Measurements from ENCODE around the gene BMP8A.
"Not testable (repeated sequence)": the region's sequence is repeated elsewhere in the genome, so short reads cannot be mapped to it uniquely, and the experiment has no call there.

BMP8A gene

DNA sequence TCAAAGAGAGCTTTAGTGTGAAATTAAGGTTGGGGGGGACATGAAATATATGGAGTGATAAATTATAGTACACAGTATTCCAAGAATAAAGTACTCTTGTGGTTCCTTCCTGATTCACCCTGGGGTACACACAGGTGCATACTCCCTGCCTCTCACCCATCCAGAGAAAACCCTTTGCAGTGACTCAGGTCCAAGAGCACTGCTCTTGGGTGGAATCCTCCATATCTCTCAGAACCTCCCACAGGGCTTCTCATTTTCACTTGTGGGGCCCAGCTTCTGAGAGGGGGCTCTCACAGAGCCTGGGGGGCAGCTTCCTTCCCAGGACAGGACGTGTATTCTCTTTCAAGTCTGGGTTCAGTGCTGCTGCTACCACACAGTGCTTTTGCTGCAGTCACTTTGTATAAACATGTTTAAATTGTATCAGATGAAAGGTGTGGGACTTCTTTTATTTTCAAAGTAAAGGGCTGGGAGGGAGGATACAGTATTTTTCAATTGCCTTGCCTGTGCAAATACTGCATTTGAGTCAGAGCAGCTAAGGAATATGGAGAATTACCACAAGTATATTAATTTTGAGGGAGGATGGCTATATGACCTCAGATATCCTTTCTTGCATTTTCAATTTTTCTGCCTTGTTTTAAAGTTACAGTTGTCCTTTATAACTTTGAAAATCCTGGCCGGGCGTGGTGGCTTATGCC, 24.9 kb upstream of the BMP8A start:
- Histone ChIP-seq H3K4me3 (ENCODE audit: low read length) (no peak overlapping the region), H3K27me3 (ENCODE audit: insufficient read depth, low read length) (no peaks in the 10 kb centered on the region), H3K9me3 (ENCODE audit: insufficient read depth, low read depth, low read length) (no peaks in the 10 kb centered on the region), H3K9ac (ENCODE audit: low read depth, low read length) (no peak overlapping the region), H3K27ac (ENCODE audit: low read length) (no peak overlapping the region), H3K4me1 (ENCODE audit: insufficient read depth, low read length) (no peaks in the 10 kb centered on the region), H3K36me3 (ENCODE audit: insufficient read depth, low read depth, low read length) (peaks cover 96% of the 10 kb centered on the region)

DNA sequence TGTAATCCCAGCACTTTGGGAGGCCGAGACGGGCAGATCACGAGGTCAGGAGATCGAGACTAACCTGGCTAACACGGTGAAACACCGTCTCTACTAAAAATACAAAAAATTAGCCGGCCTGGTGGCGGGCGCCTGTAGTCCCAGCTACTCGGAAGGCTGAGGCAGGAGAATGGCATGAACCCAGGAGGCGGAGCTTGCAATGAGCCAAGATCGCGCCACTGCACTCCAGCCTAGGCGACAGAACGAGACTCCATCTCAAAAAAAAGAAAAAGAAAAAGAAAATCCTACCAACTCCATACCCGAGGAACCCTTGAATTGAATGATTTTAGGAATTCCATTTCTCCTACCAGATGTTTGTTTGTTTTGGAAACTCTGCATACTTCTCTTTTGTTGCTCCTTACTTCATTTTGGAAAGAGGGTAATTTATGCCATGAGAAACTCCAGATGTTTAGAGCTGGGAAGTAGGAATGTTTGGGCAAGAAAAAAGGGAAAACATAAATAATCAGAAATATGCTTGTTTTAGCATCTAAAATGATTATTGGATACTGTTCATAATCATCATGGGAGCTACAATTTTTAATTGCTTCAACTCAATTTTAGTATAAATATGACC, 24.2 kb upstream of the BMP8A start:
- H3K9ac ChIP-seq (ENCODE audit: low read depth, low read length); H3K27ac ChIP-seq (ENCODE audit: low read length); H3K27me3 ChIP-seq (ENCODE audit: insufficient read depth, low read length); H3K4me1 ChIP-seq (ENCODE audit: insufficient read depth, low read length); H3K9me3 ChIP-seq (ENCODE audit: insufficient read depth, low read depth, low read length); H3K4me3 ChIP-seq (ENCODE audit: low read length): not testable (repeated sequence)
- H3K36me3 ChIP-seq (ENCODE audit: insufficient read depth, low read depth, low read length) = peaks cover 96% of the 10 kb centered on the region

DNA sequence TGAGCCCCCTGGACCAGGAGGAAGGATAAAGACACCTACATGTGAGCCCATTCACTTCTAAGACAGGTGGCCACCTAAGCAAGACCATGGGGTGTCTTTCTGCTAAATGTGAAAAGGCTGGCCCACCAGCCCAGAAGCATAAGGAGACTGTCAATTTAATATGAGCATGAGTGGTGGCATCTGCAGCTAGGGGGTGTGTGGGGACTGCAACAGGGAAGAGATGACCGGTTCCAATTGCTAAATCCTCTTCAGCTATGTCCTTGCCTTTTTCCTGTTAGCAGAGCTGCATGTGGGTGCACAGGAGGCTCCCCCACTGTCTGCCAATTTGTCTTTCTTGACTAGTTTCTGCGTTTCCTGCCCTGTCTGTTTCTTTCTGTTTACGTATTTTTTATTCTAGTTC, 22.3 kb upstream of the BMP8A start:
- Histone ChIP-seq H3K9me3 (ENCODE audit: insufficient read depth, low read depth, low read length) (no peaks in the 10 kb centered on the region), H3K36me3 (ENCODE audit: insufficient read depth, low read depth, low read length) (peaks cover 94% of the 10 kb centered on the region), H3K9ac (ENCODE audit: low read depth, low read length) (no peak overlapping the region), H3K27ac (ENCODE audit: low read length) (no peak overlapping the region), H3K4me3 (ENCODE audit: low read length) (no peak overlapping the region), H3K27me3 (ENCODE audit: insufficient read depth, low read length) (no peaks in the 10 kb centered on the region), H3K4me1 (ENCODE audit: insufficient read depth, low read length) (no peaks in the 10 kb centered on the region)

DNA sequence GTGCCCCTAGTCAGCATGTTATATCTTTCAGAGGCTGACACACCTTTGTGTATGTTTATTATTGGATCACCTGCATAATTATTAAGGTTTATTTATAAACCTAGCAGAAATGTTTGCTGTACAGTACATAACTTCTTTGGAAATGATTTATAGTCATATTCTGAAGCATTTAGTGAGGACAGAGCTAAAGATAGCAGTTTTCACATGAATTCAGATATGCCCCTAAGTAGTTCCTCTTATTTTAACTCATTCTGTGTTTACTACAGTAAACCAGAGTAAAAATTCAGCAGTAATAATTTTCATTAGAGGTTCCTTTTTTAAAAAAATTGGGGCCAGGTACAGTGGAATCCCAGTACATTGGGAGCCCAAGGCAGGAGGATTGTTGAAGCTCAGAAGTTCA, 21.4 kb upstream of the BMP8A start:
- no peaks in the 10 kb centered on the region for H3K4me1 ChIP-seq (ENCODE audit: insufficient read depth, low read length)
- no peak overlapping the region for H3K9ac ChIP-seq (ENCODE audit: low read depth, low read length)
- no peaks in the 10 kb centered on the region for H3K27me3 ChIP-seq (ENCODE audit: insufficient read depth, low read length)
- H3K27ac ChIP-seq (ENCODE audit: low read length) = no peak overlapping the region
- H3K9me3 ChIP-seq (ENCODE audit: insufficient read depth, low read depth, low read length) = no peaks in the 10 kb centered on the region
- no peak overlapping the region for H3K4me3 ChIP-seq (ENCODE audit: low read length)
- H3K36me3 ChIP-seq (ENCODE audit: insufficient read depth, low read depth, low read length) = peaks cover 91% of the 10 kb centered on the region

DNA sequence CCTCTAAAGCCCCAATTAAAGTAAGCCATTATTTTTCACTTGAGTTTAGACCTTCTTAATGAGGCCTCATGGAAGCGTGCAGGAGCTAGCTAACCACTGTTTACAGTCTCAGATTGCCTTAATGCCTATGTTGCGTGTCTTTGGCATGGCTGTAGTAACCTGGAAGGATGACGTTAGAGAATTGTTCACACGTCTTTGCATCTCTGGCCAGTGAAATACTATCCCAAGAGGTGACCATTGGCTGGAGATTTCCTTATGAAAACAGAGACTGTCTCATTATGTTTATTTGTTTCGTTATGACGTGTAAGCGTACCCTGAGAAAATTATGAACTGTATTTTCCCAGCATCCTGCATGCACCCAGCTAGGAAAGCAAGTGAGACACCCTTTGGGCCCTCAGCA, 18.6 kb upstream of the BMP8A start:
- Histone ChIP-seq H3K27ac (ENCODE audit: low read length) (no peak overlapping the region), H3K4me1 (ENCODE audit: insufficient read depth, low read length) (no peaks in the 10 kb centered on the region), H3K4me3 (ENCODE audit: low read length) (no peak overlapping the region), H3K9me3 (ENCODE audit: insufficient read depth, low read depth, low read length) (no peaks in the 10 kb centered on the region), H3K27me3 (ENCODE audit: insufficient read depth, low read length) (no peaks in the 10 kb centered on the region), H3K36me3 (ENCODE audit: insufficient read depth, low read depth, low read length) (peaks cover 77% of the 10 kb centered on the region), H3K9ac (ENCODE audit: low read depth, low read length) (no peak overlapping the region)

DNA sequence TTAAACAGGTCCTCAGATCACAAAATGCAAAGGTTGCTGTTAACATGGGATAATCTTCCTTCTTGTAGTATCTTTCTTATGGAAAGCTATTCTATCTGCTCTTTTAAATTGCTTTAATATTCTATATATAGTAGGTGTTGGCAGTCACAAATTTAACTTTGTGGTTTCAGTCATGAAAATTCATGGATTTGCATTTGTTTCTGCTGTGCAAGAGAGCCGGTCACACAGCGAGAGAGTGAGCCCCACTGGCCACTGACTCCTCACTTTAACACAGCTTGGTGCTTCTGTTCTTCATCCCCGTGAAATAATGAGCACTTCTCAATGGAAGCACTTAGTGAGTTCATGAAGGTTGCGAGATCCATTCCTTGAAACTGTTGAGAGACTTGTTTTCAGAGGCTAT, 18.1 kb upstream of the BMP8A start:
- Histone ChIP-seq H3K27ac (ENCODE audit: low read length) (no peak overlapping the region), H3K4me3 (ENCODE audit: low read length) (no peak overlapping the region), H3K9me3 (ENCODE audit: insufficient read depth, low read depth, low read length) (no peaks in the 10 kb centered on the region), H3K9ac (ENCODE audit: low read depth, low read length) (no peak overlapping the region), H3K36me3 (ENCODE audit: insufficient read depth, low read depth, low read length) (peaks cover 72% of the 10 kb centered on the region), H3K27me3 (ENCODE audit: insufficient read depth, low read length) (no peaks in the 10 kb centered on the region), H3K4me1 (ENCODE audit: insufficient read depth, low read length) (no peaks in the 10 kb centered on the region)

DNA sequence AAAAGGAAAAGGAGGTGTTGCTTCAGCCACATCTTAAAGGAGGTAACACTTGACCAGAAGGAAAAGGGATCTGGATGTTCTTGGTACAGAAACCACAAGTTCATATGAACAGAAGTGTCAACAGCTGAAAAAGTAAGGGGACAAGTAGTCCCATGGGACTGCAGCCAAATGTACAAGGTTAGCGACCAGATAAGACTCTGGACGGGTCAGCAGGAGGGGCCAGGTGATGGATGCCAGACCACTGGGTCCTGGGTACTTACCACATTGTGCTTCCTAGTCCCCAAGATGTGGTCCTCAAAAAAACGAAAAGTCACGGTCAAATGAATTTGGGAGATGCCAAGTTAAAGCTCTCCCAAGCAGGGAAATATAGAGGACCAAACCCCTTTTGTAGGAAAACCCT, 16.6 kb upstream of the BMP8A start:
- no peaks in the 10 kb centered on the region for H3K27me3 ChIP-seq (ENCODE audit: insufficient read depth, low read length)
- H3K27ac ChIP-seq (ENCODE audit: low read length) = no peak overlapping the region
- H3K9me3 ChIP-seq (ENCODE audit: insufficient read depth, low read depth, low read length) = no peaks in the 10 kb centered on the region
- H3K4me1 ChIP-seq (ENCODE audit: insufficient read depth, low read length) = no peaks in the 10 kb centered on the region
- H3K9ac ChIP-seq (ENCODE audit: low read depth, low read length) = no peak overlapping the region
- H3K36me3 ChIP-seq (ENCODE audit: insufficient read depth, low read depth, low read length) = peaks cover 72% of the 10 kb centered on the region
- no peak overlapping the region for H3K4me3 ChIP-seq (ENCODE audit: low read length)

DNA sequence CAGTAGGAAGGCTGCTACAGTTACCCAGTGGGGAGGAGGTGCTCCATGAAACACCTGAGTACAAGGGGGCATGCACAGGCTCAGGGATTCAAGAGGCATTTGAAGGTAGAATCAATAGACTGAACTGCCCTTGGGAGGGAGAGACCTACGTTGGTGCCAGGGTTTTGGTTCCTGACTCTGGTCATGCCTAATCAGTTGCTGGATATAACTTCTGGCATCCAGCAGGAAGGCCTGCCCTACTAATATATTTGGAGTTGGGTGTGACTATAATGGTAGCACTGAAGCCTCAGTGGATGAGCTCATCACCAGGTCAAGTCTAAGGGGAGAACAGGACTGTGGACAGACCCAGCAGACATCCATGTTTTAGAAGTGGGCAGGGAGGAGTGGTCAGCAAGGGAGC, 15.9 kb upstream of the BMP8A start:
- H3K27ac ChIP-seq (ENCODE audit: low read length); H3K4me1 ChIP-seq (ENCODE audit: insufficient read depth, low read length): not testable (repeated sequence)

DNA sequence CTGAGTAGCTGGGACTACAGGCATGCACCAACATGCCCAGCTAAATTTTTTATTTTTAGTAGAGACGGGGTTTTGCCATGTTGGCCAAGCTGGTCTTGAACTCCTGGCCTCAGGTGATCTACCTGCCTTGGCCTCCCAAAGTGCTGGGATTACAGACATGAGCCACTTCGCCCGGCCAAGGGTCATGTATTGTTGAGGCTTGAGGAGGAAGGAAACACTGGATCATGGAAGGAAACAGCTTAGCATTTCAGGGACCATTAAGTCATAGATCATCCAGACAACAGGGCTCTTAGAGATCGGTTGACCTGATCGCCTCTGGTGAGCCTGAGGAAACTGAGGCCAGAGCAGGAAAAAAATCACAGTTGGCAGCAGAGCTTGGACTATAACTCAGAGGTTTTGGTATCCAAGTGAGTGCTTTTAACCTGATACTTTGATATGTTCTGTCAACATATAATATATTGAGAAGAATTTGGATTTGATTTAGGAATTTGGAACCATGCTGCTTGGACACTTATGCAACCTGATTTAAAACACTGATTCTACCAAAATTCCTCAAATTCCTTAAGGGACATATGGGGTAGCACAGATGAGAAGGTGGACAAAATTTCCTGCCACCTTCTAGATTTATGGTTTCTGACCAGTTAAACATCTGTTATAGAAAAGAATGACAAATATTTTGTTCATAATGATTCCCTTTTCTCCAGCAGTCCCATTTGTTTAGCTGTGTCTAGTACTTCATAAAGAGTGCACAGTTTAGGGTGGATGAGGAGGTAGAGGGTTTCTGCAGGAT, 13.1 kb upstream of the BMP8A start:
- no peaks in the 10 kb centered on the region for H3K9me3 ChIP-seq (ENCODE audit: insufficient read depth, low read depth, low read length)
- H3K4me1 ChIP-seq (ENCODE audit: insufficient read depth, low read length) = no peaks in the 10 kb centered on the region
- no peak overlapping the region for H3K9ac ChIP-seq (ENCODE audit: low read depth, low read length)
- no peaks in the 10 kb centered on the region for H3K27me3 ChIP-seq (ENCODE audit: insufficient read depth, low read length)
- H3K36me3 ChIP-seq (ENCODE audit: insufficient read depth, low read depth, low read length) = peaks cover 67% of the 10 kb centered on the region
- H3K4me3 ChIP-seq (ENCODE audit: low read length) = no peak overlapping the region
- H3K27ac ChIP-seq (ENCODE audit: low read length) = no peak overlapping the region

More for the DNA sequence above, 15.9 kb upstream of the BMP8A start:
- H3K27me3 ChIP-seq (ENCODE audit: insufficient read depth, low read length); H3K9me3 ChIP-seq (ENCODE audit: insufficient read depth, low read depth, low read length); H3K4me3 ChIP-seq (ENCODE audit: low read length); H3K9ac ChIP-seq (ENCODE audit: low read depth, low read length): not testable (repeated sequence)
- peaks cover 72% of the 10 kb centered on the region for H3K36me3 ChIP-seq (ENCODE audit: insufficient read depth, low read depth, low read length)

DNA sequence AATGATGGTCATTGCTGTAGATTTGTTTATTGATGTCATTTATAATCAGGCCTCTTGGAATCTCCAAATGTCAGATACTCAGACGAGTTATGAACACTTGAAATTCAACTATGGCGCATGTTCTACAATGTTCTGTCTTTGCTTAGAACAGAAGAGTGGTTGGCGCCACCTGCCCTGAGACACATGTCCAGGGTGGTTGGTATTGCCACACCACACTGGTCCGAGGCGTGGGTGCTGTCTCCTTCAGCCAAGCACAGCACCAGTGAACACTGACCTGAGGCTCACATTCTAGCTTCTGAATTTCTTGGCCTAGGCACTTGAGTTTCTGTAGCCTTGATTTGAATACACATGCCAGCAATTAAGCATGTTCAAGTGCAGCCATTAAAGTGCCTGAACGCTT, 10.1 kb upstream of the BMP8A start:
- H3K36me3 ChIP-seq (ENCODE audit: insufficient read depth, low read depth, low read length) = peaks cover 79% of the 10 kb centered on the region
- no peaks in the 10 kb centered on the region for H3K9me3 ChIP-seq (ENCODE audit: insufficient read depth, low read depth, low read length)
- H3K4me3 ChIP-seq (ENCODE audit: low read length) = no peak overlapping the region
- no peak overlapping the region for H3K27ac ChIP-seq (ENCODE audit: low read length)
- no peak overlapping the region for H3K9ac ChIP-seq (ENCODE audit: low read depth, low read length)
- H3K4me1 ChIP-seq (ENCODE audit: insufficient read depth, low read length) = no peaks in the 10 kb centered on the region
- H3K27me3 ChIP-seq (ENCODE audit: insufficient read depth, low read length) = no peaks in the 10 kb centered on the region

DNA sequence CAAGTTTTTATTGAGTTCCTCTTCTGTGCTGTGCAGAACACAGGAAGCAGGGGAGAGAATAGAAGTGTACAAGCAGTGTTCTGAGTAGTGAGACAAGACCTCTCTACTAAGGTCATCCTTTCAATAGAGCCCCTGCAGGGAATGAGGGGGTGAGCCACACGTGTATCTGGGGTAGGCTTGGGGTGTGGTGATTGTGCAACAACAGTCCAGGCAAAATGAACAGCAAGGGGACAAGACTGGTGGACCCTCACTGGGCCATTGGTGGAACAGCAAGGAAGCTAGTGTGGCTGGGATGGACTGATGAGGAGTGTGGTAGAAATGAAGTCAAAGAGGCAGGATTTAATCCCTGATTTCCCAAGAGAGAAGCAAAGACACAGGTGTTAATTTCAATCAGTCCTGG, 8.2 kb upstream of the BMP8A start:
- no peak overlapping the region for H3K27ac ChIP-seq (ENCODE audit: low read length)
- H3K36me3 ChIP-seq (ENCODE audit: insufficient read depth, low read depth, low read length) = peaks cover 89% of the 10 kb centered on the region
- H3K27me3 ChIP-seq (ENCODE audit: insufficient read depth, low read length) = peaks cover 6% of the 10 kb centered on the region; the same call in 1 of the 2 replicates
- no peak overlapping the region for H3K4me3 ChIP-seq (ENCODE audit: low read length)
- H3K9ac ChIP-seq (ENCODE audit: low read depth, low read length) = no peak overlapping the region
- H3K4me1 ChIP-seq (ENCODE audit: insufficient read depth, low read length) = no peaks in the 10 kb centered on the region
- no peaks in the 10 kb centered on the region for H3K9me3 ChIP-seq (ENCODE audit: insufficient read depth, low read depth, low read length)

DNA sequence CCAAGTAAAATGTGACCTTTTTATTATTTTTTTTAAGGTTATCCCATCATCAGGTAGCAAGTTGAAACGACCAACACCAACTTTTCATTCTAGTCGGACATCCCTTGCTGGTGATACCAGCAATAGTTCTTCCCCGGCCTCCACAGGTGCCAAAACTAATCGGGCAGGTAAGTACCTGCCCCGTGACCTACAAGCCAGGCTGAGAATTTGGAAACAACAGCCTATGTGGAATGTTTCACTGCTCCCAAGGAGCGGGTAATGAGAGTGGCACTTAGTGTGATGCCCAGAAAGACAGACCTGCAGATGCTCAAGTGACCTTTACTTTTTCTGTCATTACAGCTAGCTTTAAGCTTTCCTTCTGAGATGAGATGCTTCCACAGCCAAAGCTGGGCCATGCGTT, 6.9 kb upstream of the BMP8A start:
- Histone ChIP-seq H3K27ac (ENCODE audit: low read length) (no peak overlapping the region), H3K9ac (ENCODE audit: low read depth, low read length) (no peak overlapping the region), H3K4me3 (ENCODE audit: low read length) (no peak overlapping the region), H3K36me3 (ENCODE audit: insufficient read depth, low read depth, low read length) (peaks cover 76% of the 10 kb centered on the region), H3K27me3 (ENCODE audit: insufficient read depth, low read length) (peaks cover 19% of the 10 kb centered on the region), H3K4me1 (ENCODE audit: insufficient read depth, low read length) (no peaks in the 10 kb centered on the region), H3K9me3 (ENCODE audit: insufficient read depth, low read depth, low read length) (no peaks in the 10 kb centered on the region)
